Measurements from ENCODE around the gene PROP1. TPM values are rescaled to one million over a fixed set of nuclear protein-coding genes. Genes with fewer than 3 reads are reported as not detected.
"Not testable (repeated sequence)": the region's sequence is repeated elsewhere in the genome, so short reads cannot be mapped to it uniquely, and the experiment has no call there.

PROP1 gene
- polyA plus RNA-seq, 2 of the 4 experiments (the other 2 are of a cell fraction) = not detected

DNA sequence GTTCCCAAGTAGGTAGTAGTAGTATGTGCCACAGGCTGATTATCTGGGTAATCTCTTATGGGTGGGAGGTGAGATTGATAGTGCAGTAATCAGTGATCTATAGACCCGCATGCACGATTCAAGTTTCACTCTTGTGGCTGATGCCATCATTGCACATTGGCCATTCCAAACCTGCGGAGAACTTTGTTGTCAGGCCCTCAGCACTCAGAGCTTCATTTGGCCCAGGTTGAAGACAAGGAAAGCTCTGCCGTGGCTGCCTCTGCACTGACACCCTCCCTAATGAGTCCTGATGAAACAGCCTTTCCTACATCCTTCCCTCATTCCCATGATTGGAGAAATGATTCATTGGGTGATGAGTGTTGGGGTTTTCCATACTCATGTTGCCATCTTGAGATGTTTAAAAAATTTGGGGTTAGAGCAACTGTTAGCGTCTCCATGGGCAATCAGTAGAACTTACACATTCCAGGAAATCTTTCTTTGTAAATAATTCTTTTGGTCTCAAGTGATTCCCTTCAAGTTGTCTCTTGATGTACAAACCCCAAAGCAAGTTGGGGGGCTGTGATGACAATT is 22.9 kb downstream of the PROP1 start:
- Histone ChIP-seq H3K4me3 (no peak overlapping the region), H3K27ac (no peak overlapping the region), H3K4me2 (no peak overlapping the region), H3K9me3 (peaks cover 5% of the 10 kb centered on the region; the same call in 1 of the 3 replicates), H3K4me1 (no peaks in the 10 kb centered on the region)
- no peak for TF ChIP-seq KDM5A (IDR thresholded peaks at IDR 0.05)
- DNase-seq (ENCODE audit: low read depth in 1 of 2, low spot score in 1 of 2) (no peak), ATAC-seq (no peak), FAIRE-seq (no peak)
- ChIA-PET CTCF (interaction anchor here (0.6 to 1.4 kb wide), 2 partner anchors 12 to 168 kb away, joined by 3 to 4 read pairs; no protein-coding TSS in a partner anchor), POLR2A (no interaction called here)
- 28% methylated on average over 5 of the region's 5 CpGs for WGBS (ENCODE audit: missing lambda C conversion rate)

GRCh38 chr5:177972613-177973012 is 23.4 kb downstream of the PROP1 start:
- Histone ChIP-seq H3K4me1 (no peaks in the 10 kb centered on the region), H3K27ac (no peak overlapping the region), H3K4me3 (no peak overlapping the region), H3K4me2 (no peak overlapping the region), H3K9me3 (peaks cover 5% of the 10 kb centered on the region; the same call in 1 of the 3 replicates)
- no peak for ATAC-seq
- TF ChIP-seq GATA3 (IDR thresholded peaks at IDR 0.05; ENCODE audit: borderline replicate concordance) (no peak), HEYL (CRISPR knock-in tag; IDR thresholded peaks at IDR 0.05) (no peak), HES2 (IDR thresholded peaks at IDR 0.05) (no peak), RARB (CRISPR knock-in tag; IDR thresholded peaks at IDR 0.05) (no peak), ZSCAN20 (CRISPR knock-in tag; IDR thresholded peaks at IDR 0.05) (no peak), TP53 (CRISPR knock-in tag; IDR thresholded peaks at IDR 0.05) (no peak), RCOR1 (IDR thresholded peaks at IDR 0.05; ENCODE audit: low read depth, low read length) (no peak), NPAS2 (CRISPR knock-in tag; IDR thresholded peaks at IDR 0.05; ENCODE audit: borderline replicate concordance) (no peak), KDM1A (IDR thresholded peaks at IDR 0.05; ENCODE audit: low read depth) (no peak), HOXA7 (CRISPR knock-in tag; IDR thresholded peaks at IDR 0.05) (no peak), MAFK (IDR thresholded peaks at IDR 0.05; ENCODE audit: partially characterized antibody) (no peak)
- TF ChIP-seq, protein P1, sequence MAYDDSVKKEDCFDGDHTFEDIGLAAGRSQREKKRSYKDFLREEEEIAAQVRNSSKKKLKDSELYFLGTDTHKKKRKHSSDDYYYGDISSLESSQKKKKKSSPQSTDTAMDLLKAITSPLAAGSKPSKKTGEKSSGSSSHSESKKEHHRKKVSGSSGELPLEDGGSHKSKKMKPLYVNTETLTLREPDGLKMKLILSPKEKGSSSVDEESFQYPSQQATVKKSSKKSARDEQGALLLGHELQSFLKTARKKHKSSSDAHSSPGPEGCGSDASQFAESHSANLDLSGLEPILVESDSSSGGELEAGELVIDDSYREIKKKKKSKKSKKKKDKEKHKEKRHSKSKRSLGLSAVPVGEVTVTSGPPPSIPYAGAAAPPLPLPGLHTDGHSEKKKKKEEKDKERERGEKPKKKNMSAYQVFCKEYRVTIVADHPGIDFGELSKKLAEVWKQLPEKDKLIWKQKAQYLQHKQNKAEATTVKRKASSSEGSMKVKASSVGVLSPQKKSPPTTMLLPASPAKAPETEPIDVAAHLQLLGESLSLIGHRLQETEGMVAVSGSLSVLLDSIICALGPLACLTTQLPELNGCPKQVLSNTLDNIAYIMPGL (CRISPR knock-in tag; IDR thresholded peaks at IDR 0.05; ENCODE audit: borderline replicate concordance) = no peak
- TF ChIP-seq, protein P2, sequence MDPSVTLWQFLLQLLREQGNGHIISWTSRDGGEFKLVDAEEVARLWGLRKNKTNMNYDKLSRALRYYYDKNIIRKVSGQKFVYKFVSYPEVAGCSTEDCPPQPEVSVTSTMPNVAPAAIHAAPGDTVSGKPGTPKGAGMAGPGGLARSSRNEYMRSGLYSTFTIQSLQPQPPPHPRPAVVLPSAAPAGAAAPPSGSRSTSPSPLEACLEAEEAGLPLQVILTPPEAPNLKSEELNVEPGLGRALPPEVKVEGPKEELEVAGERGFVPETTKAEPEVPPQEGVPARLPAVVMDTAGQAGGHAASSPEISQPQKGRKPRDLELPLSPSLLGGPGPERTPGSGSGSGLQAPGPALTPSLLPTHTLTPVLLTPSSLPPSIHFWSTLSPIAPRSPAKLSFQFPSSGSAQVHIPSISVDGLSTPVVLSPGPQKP (IDR thresholded peaks at IDR 0.05; ENCODE audit: low read depth, low read length) = no peak
- 16% methylated on average over 4 of the region's 4 CpGs for WGBS (ENCODE audit: missing lambda C conversion rate)
- ChIA-PET POLR2A (no interaction called here), CTCF (interaction anchor here (0.6 to 1.4 kb wide), 2 partner anchors 12 to 168 kb away, joined by 3 to 4 read pairs; no protein-coding TSS in a partner anchor)
- DNase-seq (ENCODE audit: low read depth in 1 of 2, low spot score in 1 of 2) = no peak
- no peak for FAIRE-seq

GRCh38 chr5:177972014-177972413 is 24.0 kb downstream of the PROP1 start:
- CTCF ChIA-PET = interaction anchor here (1.4 kb wide), 1 partner anchor 13 kb away, joined by 3 read pairs; no protein-coding TSS in a partner anchor
- H3K4me3 ChIP-seq; ATAC-seq; POLR2A ChIA-PET; H3K4me1 ChIP-seq; H3K4me2 ChIP-seq; FAIRE-seq; H3K9me3 ChIP-seq; H3K27ac ChIP-seq; DNase-seq (ENCODE audit: low read depth in 1 of 2, low spot score in 1 of 2): not testable (repeated sequence)
- 80% methylated on average over 10 of the region's 10 CpGs for WGBS (ENCODE audit: missing lambda C conversion rate)

DNA sequence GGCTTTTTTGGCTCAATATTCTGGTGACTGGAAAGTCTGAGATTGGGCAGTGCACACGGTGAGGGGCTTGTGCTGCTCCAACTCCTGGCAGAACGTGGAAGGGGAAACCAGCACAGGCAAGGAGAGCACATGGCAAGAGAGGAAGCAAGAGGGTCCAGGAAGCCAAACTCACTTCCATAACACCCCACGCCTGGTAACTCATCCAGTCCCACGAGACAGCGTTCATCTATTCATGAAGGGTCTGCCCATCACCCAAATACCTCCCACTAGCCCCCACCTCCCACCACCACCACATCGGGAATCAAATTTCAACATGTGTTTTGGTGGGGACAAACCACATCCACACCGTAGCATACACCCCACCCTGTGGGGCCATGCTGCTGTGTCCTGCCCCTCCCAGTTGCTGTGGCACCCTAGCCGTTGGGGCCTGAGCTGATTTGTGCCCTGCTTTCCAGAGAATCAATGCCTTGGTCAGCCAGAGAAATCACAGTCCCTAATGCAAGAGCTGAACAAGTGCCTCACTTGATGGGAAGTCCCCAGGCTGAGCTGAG is 27.3 kb downstream of the PROP1 start:
- no peak for TF ChIP-seq BHLHE40 (IDR thresholded peaks at IDR 0.05; ENCODE audit: low read depth, low read length)
- no peak for TF ChIP-seq SREBF2 (IDR thresholded peaks at IDR 0.05)
- no peak for TF ChIP-seq JUN (IDR thresholded peaks at IDR 0.05)
- no peak for TF ChIP-seq MAZ (IDR thresholded peaks at IDR 0.05; ENCODE audit: borderline replicate concordance, low read depth, low read length)
- no peak for TF ChIP-seq MAFK (IDR thresholded peaks at IDR 0.05; ENCODE audit: partially characterized antibody)
- TF ChIP-seq FOXS1 (CRISPR knock-in tag; IDR thresholded peaks at IDR 0.05) = no peak
- no peak for TF ChIP-seq HOXB13 (CRISPR knock-in tag; IDR thresholded peaks at IDR 0.05; ENCODE audit: low read depth)
- no peak for TF ChIP-seq HES2 (IDR thresholded peaks at IDR 0.05)
- no peak for TF ChIP-seq CBX2 (IDR thresholded peaks at IDR 0.05; ENCODE audit: borderline replicate concordance, low read depth)
- 58% methylated on average over 7 of the region's 8 CpGs for WGBS (ENCODE audit: missing lambda C conversion rate)
- ATAC-seq = no peak
- Histone ChIP-seq H3K27ac (no peak overlapping the region), H3K9me3 (no peaks in the 10 kb centered on the region), H3K4me1 (no peaks in the 10 kb centered on the region), H3K4me2 (no peak overlapping the region), H3K4me3 (no peak overlapping the region)
- FAIRE-seq = no peak
- DNase-seq (ENCODE audit: low read depth in 1 of 2, low spot score in 1 of 2) = no peak
- CTCF ChIA-PET = no interaction called here
- POLR2A ChIA-PET = no interaction called here

All from A549 (cell line).